HEK293 (cell line): ENCODE data around the gene NAE1.
A peak's percentile ranks its signal among the peaks of the same experiment; 100 is the strongest.

Experiments
- CTCF ChIA-PET: fragments of 350-600 bp; formaldehyde crosslinking; extraction: SDS; loops from one replicate; lab custom pipeline; 2021; ENCODE audit warnings: antibody characterized with exemption; lab: Yijun Ruan, JAX
- POLR2A ChIA-PET: fragments of 300-600 bp; formaldehyde crosslinking; extraction: SDS; loops from one replicate; lab custom pipeline; 2020; ENCODE audit warnings: antibody characterized with exemption, inconsistent platforms; lab: Yijun Ruan, JAX
- H3K27ac ChIP-seq: fragments of 200-500 bp; sonication (Bioruptor generic); 2 replicates; pipeline ENCODE4 v1.5.1; 2014; ENCODE audit warnings: low read depth, low read length, control low read depth, inconsistent platforms; ENCODE audit errors: extremely low read depth
- H3K36me3 ChIP-seq, 2 experiments: fragments of 200-500 bp in 1 of 2; sonication (Bioruptor generic) in 1 of 2; 1 replicate in 1 of 2; 2 replicates in 1 of 2; pipeline ENCODE4 v1.5.1; 2014 to 2017; ENCODE audit warnings: inconsistent platforms in 2 of 2, low read length in 2 of 2; ENCODE audit not compliant: control insufficient read depth in 2 of 2, insufficient read depth in 1 of 2
- H3K4me1 ChIP-seq: fragments of 200-500 bp; sonication (Bioruptor generic); 2 replicates; pipeline ENCODE4 v1.5.1; 2014; ENCODE audit warnings: mild to moderate bottlenecking, low read length, inconsistent platforms; ENCODE audit not compliant: control insufficient read depth, insufficient read depth
- H3K4me3 ChIP-seq: 2 replicates; pipeline ENCODE4 v1.5.1; 2011; ENCODE audit warnings: low read depth, mild to moderate bottlenecking, control low read depth, low read length, moderate library complexity
- H3K9me3 ChIP-seq: fragments of 200-500 bp; sonication (Bioruptor generic); 2 replicates; pipeline ENCODE4 v1.5.1; 2014; ENCODE audit warnings: low read depth, low read length, inconsistent platforms; ENCODE audit not compliant: control insufficient read depth, insufficient read depth
- HOXD13 ChIP-seq: sonication (generic); formaldehyde crosslinking; IDR thresholded peaks from 2 replicates; pipeline ENCODE4 v1.8.0; 2022; ENCODE audit warnings: missing genetic modification reagents, borderline replicate concordance
- MZF1 ChIP-seq: fragments of 450-650 bp; formaldehyde crosslinking; IDR thresholded peaks from 2 replicates; pipeline ENCODE4 v1.5.1; 2017; ENCODE audit warnings: missing biosample characterization, missing genetic modification characterization, borderline replicate concordance
- OSR2 ChIP-seq: fragments of 450-650 bp; formaldehyde crosslinking; IDR thresholded peaks from 2 replicates; pipeline ENCODE4 v1.5.1; 2016; ENCODE audit warnings: missing biosample characterization, missing genetic modification characterization
- SP3 ChIP-seq: fragments of 450-650 bp; formaldehyde crosslinking; IDR thresholded peaks from 2 replicates; pipeline ENCODE4 v1.5.1; 2016; ENCODE audit warnings: missing biosample characterization, missing genetic modification characterization
- WT1 ChIP-seq: fragments of 450-650 bp; formaldehyde crosslinking; IDR thresholded peaks from 2 replicates; pipeline ENCODE4 v1.5.1; 2016; ENCODE audit warnings: missing biosample characterization, missing genetic modification characterization
- ZBTB1 ChIP-seq: fragments of 450-650 bp; formaldehyde crosslinking; IDR thresholded peaks from 2 replicates; pipeline ENCODE4 v1.5.1; 2016; ENCODE audit warnings: missing biosample characterization, missing genetic modification characterization
- ZFP37 ChIP-seq: fragments of 450-650 bp; formaldehyde crosslinking; IDR thresholded peaks from 2 replicates; pipeline ENCODE4 v1.5.1; 2016; ENCODE audit warnings: missing biosample characterization, missing genetic modification characterization
- ZNF133 ChIP-seq: fragments of 450-650 bp; formaldehyde crosslinking; IDR thresholded peaks from 2 replicates; pipeline ENCODE4 v1.5.1; 2016; ENCODE audit warnings: missing biosample characterization, missing genetic modification characterization
- ZNF23 ChIP-seq: fragments of 450-650 bp; formaldehyde crosslinking; IDR thresholded peaks from 2 replicates; pipeline ENCODE4 v1.5.1; 2016; ENCODE audit warnings: missing biosample characterization, missing genetic modification characterization, borderline replicate concordance
- ZNF274 ChIP-seq, 2 experiments: fragments of 200-500 bp in 1 of 2; fragments of 450-650 bp in 1 of 2; sonication (Bioruptor generic) in 1 of 2; formaldehyde crosslinking in 1 of 2; IDR thresholded peaks; 2 replicates each; pipeline versions ENCODE4 v1.5.1 to v1.6.1; 2014 to 2016; ENCODE audit warnings: borderline replicate concordance in 1 of 2, inconsistent platforms in 1 of 2, low read length in 1 of 2, missing biosample characterization in 1 of 2, missing genetic modification characterization in 1 of 2
- ZNF350 ChIP-seq: fragments of 450-650 bp; formaldehyde crosslinking; IDR thresholded peaks from 2 replicates; pipeline ENCODE4 v1.5.0; 2017; ENCODE audit warnings: missing biosample characterization, mild to moderate bottlenecking, missing genetic modification characterization
- ZNF37A ChIP-seq: fragments of 450-650 bp; IDR thresholded peaks from 2 replicates; pipeline ENCODE4 v1.5.1; 2018; ENCODE audit warnings: missing biosample characterization, missing genetic modification characterization
- ZNF391 ChIP-seq: fragments of 450-650 bp; formaldehyde crosslinking; IDR thresholded peaks from 2 replicates; pipeline ENCODE4 v1.5.1; 2016; ENCODE audit warnings: low read depth, missing biosample characterization, missing genetic modification characterization, borderline replicate concordance
- ZNF433 ChIP-seq: fragments of 450-650 bp; formaldehyde crosslinking; IDR thresholded peaks from 2 replicates; pipeline ENCODE4 v1.5.1; 2016; ENCODE audit warnings: missing biosample characterization, missing genetic modification characterization, low read depth
- ZNF510 ChIP-seq: fragments of 450-650 bp; formaldehyde crosslinking; IDR thresholded peaks from 2 replicates; pipeline ENCODE4 v1.5.1; 2018; ENCODE audit warnings: mild to moderate bottlenecking, missing genetic modification characterization, missing biosample characterization; ENCODE audit not compliant: insufficient replicate concordance
- ZNF521 ChIP-seq: fragments of 450-650 bp; formaldehyde crosslinking; IDR thresholded peaks from 2 replicates; pipeline ENCODE4 v1.5.1; 2017; ENCODE audit warnings: missing biosample characterization, mild to moderate bottlenecking, missing genetic modification characterization
- ZNF558 ChIP-seq: fragments of 450-650 bp; formaldehyde crosslinking; IDR thresholded peaks from 2 replicates; pipeline ENCODE4 v1.5.1; 2016; ENCODE audit warnings: missing biosample characterization, missing genetic modification characterization
- ZNF610 ChIP-seq: fragments of 450-650 bp; formaldehyde crosslinking; IDR thresholded peaks from 2 replicates; pipeline ENCODE4 v1.5.1; 2016; ENCODE audit warnings: missing biosample characterization, missing genetic modification characterization, borderline replicate concordance
- ZNF660 ChIP-seq: fragments of 450-650 bp; IDR thresholded peaks from 2 replicates; pipeline ENCODE4 v1.5.1; 2018; ENCODE audit warnings: missing biosample characterization, mild to moderate bottlenecking, missing genetic modification characterization
- ZNF670 ChIP-seq: fragments of 450-650 bp; formaldehyde crosslinking; IDR thresholded peaks from 2 replicates; pipeline ENCODE4 v1.5.1; 2016; ENCODE audit warnings: missing biosample characterization, missing genetic modification characterization, low read depth
- ZSCAN16 ChIP-seq: fragments of 450-650 bp; formaldehyde crosslinking; IDR thresholded peaks from 2 replicates; pipeline ENCODE4 v1.5.1; 2016; ENCODE audit warnings: missing biosample characterization, missing genetic modification characterization
- TF ChIP-seq, protein P1 (sequence below): fragments of 450-650 bp; formaldehyde crosslinking; IDR thresholded peaks from 2 replicates; pipeline ENCODE4 v1.5.1; 2016; ENCODE audit warnings: missing biosample characterization, missing genetic modification characterization

NAE1 gene

DNA sequence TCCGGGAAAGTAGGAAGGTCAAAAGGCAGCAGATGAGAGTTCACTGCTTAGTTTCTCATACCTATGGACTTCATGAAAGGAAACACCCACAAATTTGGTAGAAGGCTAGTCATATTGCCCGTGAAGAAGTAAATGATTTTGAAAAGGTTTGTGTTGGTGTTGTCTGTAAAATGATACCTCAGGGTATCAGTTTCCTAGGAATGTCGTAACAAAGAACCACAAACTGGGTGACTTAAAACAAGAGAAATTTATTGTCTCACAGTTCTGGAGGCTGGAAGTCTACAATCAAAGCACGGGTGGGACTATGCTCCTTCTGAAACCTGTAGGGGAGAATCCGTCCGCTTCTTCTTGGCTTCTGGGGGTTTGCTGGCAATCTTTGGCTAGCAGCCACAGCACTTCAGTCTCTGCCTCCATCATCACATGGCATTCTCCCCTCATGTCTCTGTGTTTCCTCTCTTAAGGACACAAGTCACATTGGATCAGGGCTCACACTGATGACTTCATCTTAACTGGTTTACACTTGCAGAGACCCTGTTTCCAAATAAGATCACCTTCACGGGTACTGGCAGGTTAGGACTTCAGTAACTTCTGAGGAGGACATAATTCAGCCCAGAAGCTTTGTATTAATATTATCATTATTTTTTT is 2.0 kb upstream of the NAE1 start (continued):
- TF ChIP-seq ZBTB1 (no peak), ZNF433 (tag by site-specific recombination) (no peak), ZNF521 (no peak), ZSCAN16 (tag by site-specific recombination) (no peak), ZNF391 (tag by site-specific recombination) (no peak), ZNF133 (tag by site-specific recombination) (no peak), ZNF660 (tag by site-specific recombination) (0 out of 2 replicates have a peak, but pooled peaks have one; percentile 62)

GRCh38 chr16:66832190-66832589 is 1.4 kb upstream of the NAE1 start:
- CTCF ChIA-PET = interaction anchor here (0.7 to 3.4 kb wide), 8 partner anchors 10 to 104 kb away, joined by 3 to 74 read pairs (median 8); partner anchors contain the start of genes CA7 and DYNC1LI2
- Histone ChIP-seq H3K4me3 (no peak overlapping the region), H3K4me1 (peaks cover 5% of the 10 kb centered on the region; the same call in 1 of the 2 replicates), H3K9me3 (no peaks in the 10 kb centered on the region), H3K27ac (no peak overlapping the region)
- POLR2A ChIA-PET = interaction anchor here (3.4 kb wide), 1 partner anchor 36 kb away, joined by 20 read pairs; no protein-coding TSS in a partner anchor
- peak; percentile 78 for TF ChIP-seq MZF1 (tag by site-specific recombination)
- no peak for TF ChIP-seq ZNF23 (tag by site-specific recombination)
- TF ChIP-seq OSR2 (tag by site-specific recombination) = no peak
- no peak for TF ChIP-seq ZNF610 (tag by site-specific recombination)
- no peak for TF ChIP-seq ZNF37A (tag by site-specific recombination)
- TF ChIP-seq, all 188 proteins: peak for 1
- peaks cover 13 to 20% of the 10 kb centered on the region in 2 experiments; a peak in 2 of 3 replicates for H3K36me3 ChIP-seq

DNA sequence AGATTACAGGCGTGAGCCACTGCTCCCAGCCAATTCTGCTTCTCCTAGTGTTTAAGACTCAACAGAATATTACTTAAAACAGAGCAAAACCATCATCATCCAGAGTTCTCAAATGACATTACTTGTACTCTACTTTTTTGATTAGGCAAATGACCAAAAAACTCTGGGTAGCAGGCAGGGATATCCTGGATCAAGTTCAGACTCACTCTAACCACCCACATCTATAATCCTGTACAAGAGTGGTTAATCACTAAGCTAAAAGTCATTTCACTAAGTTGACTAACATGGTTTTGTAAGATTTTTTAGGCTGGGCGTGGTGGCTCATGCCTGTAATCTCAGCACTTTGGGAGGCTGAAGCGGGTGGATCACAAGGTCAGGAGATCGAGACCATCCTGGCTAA is 6.8 kb downstream of the NAE1 start:
- H3K27ac ChIP-seq = no peak overlapping the region
- H3K9me3 ChIP-seq = no peaks in the 10 kb centered on the region
- no peak for TF ChIP-seq ZNF510 (tag by site-specific recombination)
- no peak for TF ChIP-seq ZNF670 (tag by site-specific recombination)
- TF ChIP-seq ZNF350 = no peak
- TF ChIP-seq ZNF274 (IDR thresholded peaks at IDR 0.05; ENCODE audit: low read length) = no peak
- no peak for TF ChIP-seq ZNF274 (tag by site-specific recombination; IDR thresholded peaks at IDR 0.05; ENCODE audit: borderline replicate concordance)
- no peak for TF ChIP-seq WT1 (tag by site-specific recombination)
- no peak for TF ChIP-seq ZNF610 (tag by site-specific recombination)
- TF ChIP-seq SP3 = no peak
- TF ChIP-seq, protein P1, sequence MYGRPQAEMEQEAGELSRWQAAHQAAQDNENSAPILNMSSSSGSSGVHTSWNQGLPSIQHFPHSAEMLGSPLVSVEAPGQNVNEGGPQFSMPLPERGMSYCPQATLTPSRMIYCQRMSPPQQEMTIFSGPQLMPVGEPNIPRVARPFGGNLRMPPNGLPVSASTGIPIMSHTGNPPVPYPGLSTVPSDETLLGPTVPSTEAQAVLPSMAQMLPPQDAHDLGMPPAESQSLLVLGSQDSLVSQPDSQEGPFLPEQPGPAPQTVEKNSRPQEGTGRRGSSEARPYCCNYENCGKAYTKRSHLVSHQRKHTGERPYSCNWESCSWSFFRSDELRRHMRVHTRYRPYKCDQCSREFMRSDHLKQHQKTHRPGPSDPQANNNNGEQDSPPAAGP (tag by site-specific recombination) = no peak
- TF ChIP-seq HOXD13 (CRISPR knock-in tag) = no peak
- TF ChIP-seq ZNF558 (tag by site-specific recombination) = no peak
- no peak for TF ChIP-seq ZFP37 (tag by site-specific recombination)
- CTCF ChIA-PET = interaction anchor here (1.0 to 3.5 kb wide), 4 partner anchors 9 to 50 kb away, joined by 4 to 30 read pairs (median 7); no protein-coding TSS in a partner anchor
- H3K36me3 ChIP-seq = peaks cover 63 to 84% of the 10 kb centered on the region in 2 experiments
- H3K4me3 ChIP-seq = no peak overlapping the region
- POLR2A ChIA-PET = no interaction called here
- no peaks in the 10 kb centered on the region for H3K4me1 ChIP-seq
